ENCODE results near the gene RNF149. TPM values are rescaled to one million over a fixed set of nuclear protein-coding genes. Genes with fewer than 3 reads are reported as not detected.

Gene RNF149
- total RNA-seq, 1 experiment from 2014 or later: 34.8 TPM

DNA sequence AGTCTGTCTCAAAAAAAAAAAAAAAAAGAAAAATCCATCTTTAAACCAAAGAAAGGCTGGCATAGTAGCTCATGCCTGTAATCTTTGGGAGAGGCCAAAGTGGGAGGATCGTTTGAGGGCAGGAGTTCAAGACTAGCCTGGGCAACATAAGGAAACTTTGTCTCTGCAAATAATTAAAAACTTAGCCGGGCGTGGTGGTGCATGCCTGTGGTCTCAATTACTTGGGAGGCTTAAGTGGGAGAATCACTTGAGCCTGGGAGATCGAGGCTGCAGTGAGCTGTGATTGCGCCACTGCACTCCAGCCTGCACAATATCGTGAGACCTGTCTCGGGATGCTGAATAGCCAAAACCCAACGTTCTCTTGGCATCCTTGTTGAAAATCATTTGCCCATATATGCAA is 49.7 kb downstream of the RNF149 start:
- no peak for DNase-seq (ENCODE audit: unreplicated experiment)
- TF ChIP-seq, protein P1, sequence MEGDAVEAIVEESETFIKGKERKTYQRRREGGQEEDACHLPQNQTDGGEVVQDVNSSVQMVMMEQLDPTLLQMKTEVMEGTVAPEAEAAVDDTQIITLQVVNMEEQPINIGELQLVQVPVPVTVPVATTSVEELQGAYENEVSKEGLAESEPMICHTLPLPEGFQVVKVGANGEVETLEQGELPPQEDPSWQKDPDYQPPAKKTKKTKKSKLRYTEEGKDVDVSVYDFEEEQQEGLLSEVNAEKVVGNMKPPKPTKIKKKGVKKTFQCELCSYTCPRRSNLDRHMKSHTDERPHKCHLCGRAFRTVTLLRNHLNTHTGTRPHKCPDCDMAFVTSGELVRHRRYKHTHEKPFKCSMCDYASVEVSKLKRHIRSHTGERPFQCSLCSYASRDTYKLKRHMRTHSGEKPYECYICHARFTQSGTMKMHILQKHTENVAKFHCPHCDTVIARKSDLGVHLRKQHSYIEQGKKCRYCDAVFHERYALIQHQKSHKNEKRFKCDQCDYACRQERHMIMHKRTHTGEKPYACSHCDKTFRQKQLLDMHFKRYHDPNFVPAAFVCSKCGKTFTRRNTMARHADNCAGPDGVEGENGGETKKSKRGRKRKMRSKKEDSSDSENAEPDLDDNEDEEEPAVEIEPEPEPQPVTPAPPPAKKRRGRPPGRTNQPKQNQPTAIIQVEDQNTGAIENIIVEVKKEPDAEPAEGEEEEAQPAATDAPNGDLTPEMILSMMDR (IDR thresholded peaks at IDR 0.05; ENCODE audit: unreplicated experiment): no peak
- Mint-ChIP-seq H3K9me3 (ENCODE audit: unreplicated experiment) (no peaks in the 10 kb centered on the region), H3K27me3 (ENCODE audit: insufficient read depth, unreplicated experiment) (no peaks in the 10 kb centered on the region), H3K36me3 (ENCODE audit: insufficient read depth, unreplicated experiment) (peaks cover 66% of the 10 kb centered on the region), H3K4me1 (ENCODE audit: insufficient read depth, unreplicated experiment) (peaks cover 19% of the 10 kb centered on the region), H3K27ac (ENCODE audit: low read depth, unreplicated experiment) (no peak overlapping the region), H3K4me3 (ENCODE audit: unreplicated experiment) (no peak overlapping the region)
- ChIA-PET CTCF (interaction anchor here (0.6 to 0.9 kb wide), 2 partner anchors 193 to 229 kb away, joined by 3 read pairs; no protein-coding TSS in a partner anchor), POLR2A (interaction anchor here (1.0 kb wide), 1 partner anchor 10 kb away, joined by 5 read pairs; no protein-coding TSS in a partner anchor)
- intact Hi-C loops (cut with micrococcal nuclease): no loop called here
- no TSS peak for BruUV-seq (replicated peaks)

DNA sequence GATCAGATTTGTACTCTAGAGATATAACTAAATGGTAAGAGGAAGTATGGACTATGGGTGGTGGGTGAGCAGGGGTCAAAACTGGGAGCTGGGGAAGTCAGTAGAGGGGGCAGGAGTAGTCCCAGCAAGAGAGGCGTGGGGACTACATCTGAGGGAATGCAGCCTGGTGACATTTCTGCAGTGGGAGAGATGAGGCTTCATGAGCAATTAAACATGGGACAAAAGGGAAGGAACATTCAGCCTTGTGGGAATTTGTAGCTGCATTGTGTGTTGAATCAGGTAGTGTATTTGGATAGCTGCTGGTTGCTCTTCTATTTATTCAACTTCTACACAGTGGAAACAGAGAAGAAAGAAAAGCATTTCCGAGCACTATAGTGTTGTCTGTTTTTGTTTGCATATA is 52.2 kb downstream of the RNF149 start:
- BruUV-seq (replicated peaks): no TSS peak
- POLR2A ChIA-PET: interaction anchor here (1.0 kb wide), 1 partner anchor 11 kb away, joined by 3 read pairs; no protein-coding TSS in a partner anchor
- DNase-seq (ENCODE audit: unreplicated experiment): no peak

DNA sequence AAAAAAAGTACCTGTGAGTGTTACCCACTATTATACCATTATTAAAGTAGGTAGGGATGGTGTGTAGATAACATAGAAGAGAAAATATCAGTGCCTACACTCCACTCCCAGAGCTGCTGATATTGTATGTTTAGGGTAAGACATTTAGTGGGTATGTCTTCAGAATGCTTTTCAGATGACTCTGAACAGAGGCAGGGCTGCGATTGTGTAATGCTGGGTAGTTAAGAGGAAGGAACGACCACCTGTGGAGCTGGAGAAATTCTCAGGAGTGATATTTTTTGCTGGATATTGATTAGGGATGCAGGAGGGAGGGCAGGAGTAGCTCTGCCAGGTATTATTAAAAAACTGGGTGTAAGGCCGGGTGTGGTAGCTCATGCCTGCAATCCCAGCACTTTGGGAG is 53.0 kb downstream of the RNF149 start:
- TF ChIP-seq, protein P1 (IDR thresholded peaks at IDR 0.05; ENCODE audit: unreplicated experiment): no peak
- no TSS peak for BruUV-seq (replicated peaks)
- ChIA-PET CTCF (interaction anchor here (0.6 to 1.9 kb wide), 5 partner anchors 11 to 648 kb away, joined by 3 to 7 read pairs (median 4); no protein-coding TSS in a partner anchor), POLR2A (interaction anchor here (1.0 to 1.4 kb wide), 2 partner anchors 7 to 12 kb away, joined by 3 to 6 read pairs; no protein-coding TSS in a partner anchor)
- Mint-ChIP-seq H3K27me3 (ENCODE audit: insufficient read depth, unreplicated experiment) (no peaks in the 10 kb centered on the region), H3K9me3 (ENCODE audit: unreplicated experiment) (no peaks in the 10 kb centered on the region), H3K4me3 (ENCODE audit: unreplicated experiment) (peak overlapping the region; percentile 13), H3K4me1 (ENCODE audit: insufficient read depth, unreplicated experiment) (peaks cover 27% of the 10 kb centered on the region), H3K27ac (ENCODE audit: low read depth, unreplicated experiment) (peak overlapping the region; percentile 5), H3K36me3 (ENCODE audit: insufficient read depth, unreplicated experiment) (peaks cover 46% of the 10 kb centered on the region)
- DNase-seq (ENCODE audit: unreplicated experiment): peak; percentile 29
- intact Hi-C loops (cut with micrococcal nuclease): no loop called here

More for the DNA sequence above, 52.2 kb downstream of the RNF149 start:
- H3K36me3 Mint-ChIP-seq (ENCODE audit: insufficient read depth, unreplicated experiment): peaks cover 48% of the 10 kb centered on the region
- no peaks in the 10 kb centered on the region for H3K9me3 Mint-ChIP-seq (ENCODE audit: unreplicated experiment)
- peaks cover 23% of the 10 kb centered on the region for H3K4me1 Mint-ChIP-seq (ENCODE audit: insufficient read depth, unreplicated experiment)
- H3K27me3 Mint-ChIP-seq (ENCODE audit: insufficient read depth, unreplicated experiment): no peaks in the 10 kb centered on the region
- intact Hi-C loops (cut with micrococcal nuclease): no loop called here
- TF ChIP-seq, protein P1 (IDR thresholded peaks at IDR 0.05; ENCODE audit: unreplicated experiment): no peak
- peak overlapping the region; percentile 5 for H3K27ac Mint-ChIP-seq (ENCODE audit: low read depth, unreplicated experiment)
- H3K4me3 Mint-ChIP-seq (ENCODE audit: unreplicated experiment): peak overlapping the region; percentile 13
- CTCF ChIA-PET: interaction anchor here (0.5 to 1.8 kb wide), 3 partner anchors 16 to 1192 kb away, joined by 3 to 7 read pairs (median 3); no protein-coding TSS in a partner anchor

DNA sequence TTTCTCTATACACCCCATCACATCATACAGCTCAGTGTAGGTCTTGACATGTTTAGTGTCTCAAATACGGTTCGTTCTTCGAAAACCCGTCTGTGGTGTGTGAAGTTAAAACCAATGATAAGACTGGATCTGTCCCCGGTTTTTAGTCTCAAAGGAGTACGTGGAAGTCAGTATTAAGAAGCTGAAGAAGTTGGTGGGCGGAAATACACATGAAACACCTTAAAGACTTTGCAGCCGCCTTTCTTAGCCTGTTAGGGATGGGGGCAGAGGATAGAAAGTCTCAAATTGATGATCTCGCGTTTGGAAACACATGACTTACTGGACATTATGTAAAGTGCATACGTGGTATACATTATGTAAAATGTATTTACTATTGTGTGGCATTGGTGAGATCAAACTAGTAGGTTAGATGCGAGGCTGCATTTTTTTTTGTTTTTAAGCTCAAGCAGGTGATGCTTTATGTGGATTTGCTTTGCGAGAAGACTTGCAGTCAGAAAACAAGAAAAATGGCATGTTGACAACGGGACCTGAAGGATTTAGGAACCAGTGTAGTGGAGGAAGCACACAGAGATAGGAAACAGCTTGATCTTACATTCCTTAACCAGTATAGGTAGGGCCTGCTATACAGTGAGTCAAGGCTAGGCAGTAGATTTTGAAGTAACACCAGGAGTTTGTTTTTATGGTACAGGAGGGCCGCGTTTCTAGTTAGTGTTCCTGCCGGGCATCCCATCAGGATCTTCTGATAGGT is 54.6 kb downstream of the RNF149 start:
- Mint-ChIP-seq H3K27me3 (ENCODE audit: insufficient read depth, unreplicated experiment) (no peaks in the 10 kb centered on the region), H3K27ac (ENCODE audit: low read depth, unreplicated experiment) (peak overlapping the region; percentile 84), H3K4me3 (ENCODE audit: unreplicated experiment) (peak overlapping the region; percentile 93), H3K9me3 (ENCODE audit: unreplicated experiment) (no peaks in the 10 kb centered on the region), H3K4me1 (ENCODE audit: insufficient read depth, unreplicated experiment) (peaks cover 27% of the 10 kb centered on the region), H3K36me3 (ENCODE audit: insufficient read depth, unreplicated experiment) (peaks cover 38% of the 10 kb centered on the region)
- intact Hi-C loops (cut with micrococcal nuclease): loop anchor here (5.0 kb wide), 2 partner anchors 53 to 102 kb away; partner anchors contain the start of genes RNF149 and TBC1D8
- ChIA-PET POLR2A (interaction anchor here (0.6 to 3.1 kb wide), 25 partner anchors 9 to 533 kb away, joined by 3 to 23 read pairs (median 5); partner anchors contain the start of genes RNF149, RPL31 and TBC1D8), CTCF (interaction anchor here (0.6 to 4.4 kb wide), 10 partner anchors 9 to 446 kb away, joined by 3 to 31 read pairs (median 3); no protein-coding TSS in a partner anchor)
- TSS peak; percentile 77 for BruUV-seq (replicated peaks)
- DNase-seq (ENCODE audit: unreplicated experiment): peak; percentile 8
- TF ChIP-seq, protein P1 (IDR thresholded peaks at IDR 0.05; ENCODE audit: unreplicated experiment): no peak
